Testis (tissue), 3 donors: ENCODE data around the gene IGSF21. TPM values are rescaled to one million over a fixed set of nuclear protein-coding genes. Genes with fewer than 3 reads are reported as not detected.

Source experiments
- DNase-seq: peaks from one replicate; pipeline ENCODE4 v3.0.0-alpha.2; 2019
- H3K27ac ChIP-seq, 2 donors: fragments of 200-600 bp; sonication (generic); one replicate each; pipeline ENCODE4 v1.5.1; 2019
- H3K27me3 ChIP-seq: fragments of 200-600 bp; sonication (generic); one replicate; pipeline ENCODE4 v1.5.1; 2019
- H3K36me3 ChIP-seq: fragments of 200-600 bp; sonication (generic); one replicate; pipeline ENCODE4 v1.5.1; 2017; ENCODE audit warnings: low read depth; ENCODE audit errors: missing control alignments
- H3K4me1 ChIP-seq: fragments of 200-600 bp; sonication (generic); one replicate; pipeline ENCODE4 v1.5.1; 2019
- H3K4me3 ChIP-seq, 2 donors: fragments of 200-600 bp; sonication (generic); one replicate each; pipeline ENCODE4 v1.5.1; 2017 to 2019
- H3K9me3 ChIP-seq: fragments of 200-600 bp; sonication (generic); one replicate; pipeline ENCODE4 v1.5.1; 2017
- POLR2A ChIP-seq: fragments of 450-650 bp; IDR thresholded peaks from one replicate; pipeline ENCODE4 v1.6.1; 2017; ENCODE audit warnings: antibody characterized with exemption, mild to moderate bottlenecking, moderate library complexity
- WGBS, 2 donors: methylation state at CpG; one replicate each; pipeline ENCODE4 v1.1.5; 2018; 5-methylcytosine and 5-hydroxymethylcytosine counted together
- intact Hi-C: fragments of 100-400 bp; cut with DNase I; formaldehyde crosslinking; loops from one replicate; pipeline ENCODE4 v1.15.1; 2023; ENCODE audit warnings: low total_unique reads
- polyA plus RNA-seq: library from polyadenylated mRNA; stranded (reverse); fragments of 350-450 nt; fragmentation: Illumina TruSeq; extraction: RNeasy Lipid Tissue Mini Kit (QIAGEN cat#74804); gene quantifications from one replicate; pipeline ENCODE4 v1.2.3, GENCODE V29; 2014; ENCODE audit warnings: low read depth, low replicate concordance; ENCODE audit not compliant: insufficient read depth
- total RNA-seq, 2 donors: library from RNA; depleted of rRNA; stranded (reverse); fragments of >200 nt; gene quantifications; one replicate each; pipeline ENCODE4 v1.2.3, GENCODE V29; 2016
- TF ChIP-seq, protein P1 (sequence below), 3 experiments: fragments of 450-650 bp in 2 of 3; fragments of 200-600 bp in 1 of 3; sonication (generic) in 1 of 3; IDR thresholded peaks; one replicate each; pipeline ENCODE4 v1.5.1; 2016 to 2019; ENCODE audit warnings: antibody characterized with exemption in 3 of 3, mild to moderate bottlenecking in 2 of 3, moderate library complexity in 1 of 3

The IGSF21 gene
- total and polyA plus RNA-seq, 3 donors from 2014 or later = 1.7 to 4.2 (median 2.9) TPM

DNA sequence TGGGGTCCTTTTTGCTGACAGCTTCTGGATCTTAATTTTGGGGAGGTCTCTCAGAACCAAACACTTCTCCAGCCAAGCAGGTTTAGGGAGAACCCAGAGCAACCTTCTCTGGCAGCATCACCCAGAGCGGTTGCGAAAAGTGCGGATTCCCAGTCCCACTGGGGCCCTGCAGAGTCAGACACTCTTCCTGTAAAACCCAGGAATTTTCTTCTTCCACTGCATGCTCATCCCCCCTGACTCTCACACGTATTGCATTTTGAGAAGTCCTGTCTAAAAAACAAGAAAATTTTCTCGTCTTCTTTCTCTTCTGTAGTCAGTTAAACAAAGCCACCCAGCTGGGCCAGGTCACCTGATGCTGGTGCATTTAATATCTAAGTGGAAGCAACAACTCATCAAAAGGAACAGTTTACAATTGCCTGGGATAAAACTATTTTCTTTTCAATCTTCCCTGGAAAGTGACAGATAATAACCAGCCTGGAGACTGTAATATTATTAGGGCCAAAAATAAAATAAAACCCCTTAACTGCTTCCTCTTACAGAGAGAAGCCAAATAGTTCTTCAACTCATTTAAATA, 156.0 kb downstream of the IGSF21 start:
- no peak for DNase-seq
- no peak overlapping the region for H3K4me3 ChIP-seq
- H3K9me3 ChIP-seq = no peaks in the 10 kb centered on the region
- TF ChIP-seq, protein P1, sequence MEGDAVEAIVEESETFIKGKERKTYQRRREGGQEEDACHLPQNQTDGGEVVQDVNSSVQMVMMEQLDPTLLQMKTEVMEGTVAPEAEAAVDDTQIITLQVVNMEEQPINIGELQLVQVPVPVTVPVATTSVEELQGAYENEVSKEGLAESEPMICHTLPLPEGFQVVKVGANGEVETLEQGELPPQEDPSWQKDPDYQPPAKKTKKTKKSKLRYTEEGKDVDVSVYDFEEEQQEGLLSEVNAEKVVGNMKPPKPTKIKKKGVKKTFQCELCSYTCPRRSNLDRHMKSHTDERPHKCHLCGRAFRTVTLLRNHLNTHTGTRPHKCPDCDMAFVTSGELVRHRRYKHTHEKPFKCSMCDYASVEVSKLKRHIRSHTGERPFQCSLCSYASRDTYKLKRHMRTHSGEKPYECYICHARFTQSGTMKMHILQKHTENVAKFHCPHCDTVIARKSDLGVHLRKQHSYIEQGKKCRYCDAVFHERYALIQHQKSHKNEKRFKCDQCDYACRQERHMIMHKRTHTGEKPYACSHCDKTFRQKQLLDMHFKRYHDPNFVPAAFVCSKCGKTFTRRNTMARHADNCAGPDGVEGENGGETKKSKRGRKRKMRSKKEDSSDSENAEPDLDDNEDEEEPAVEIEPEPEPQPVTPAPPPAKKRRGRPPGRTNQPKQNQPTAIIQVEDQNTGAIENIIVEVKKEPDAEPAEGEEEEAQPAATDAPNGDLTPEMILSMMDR (IDR thresholded peaks at IDR 0.05) = no peak
- no peak for TF ChIP-seq POLR2A
- 69 to 70% methylated on average over 5 of the region's 5 CpGs for WGBS, 2 donors
- no peaks in the 10 kb centered on the region for H3K27me3 ChIP-seq
- H3K27ac ChIP-seq = no peak overlapping the region
- H3K36me3 ChIP-seq = no peaks in the 10 kb centered on the region
- intact Hi-C loops = no loop called here
- H3K4me1 ChIP-seq = no peaks in the 10 kb centered on the region

GRCh38 chr1:18264450-18265039, 156.9 kb downstream of the IGSF21 start:
- intact Hi-C loops = no loop called here
- H3K9me3 ChIP-seq = no peaks in the 10 kb centered on the region
- no peak for TF ChIP-seq POLR2A
- TF ChIP-seq, protein P1 (IDR thresholded peaks at IDR 0.05) = no peak
- H3K27me3 ChIP-seq = no peaks in the 10 kb centered on the region
- H3K4me3 ChIP-seq = no peak overlapping the region
- H3K4me1 ChIP-seq = no peaks in the 10 kb centered on the region
- no peak for DNase-seq
- no peak overlapping the region for H3K27ac ChIP-seq
- 70 to 84% methylated on average over 6 of the region's 6 CpGs for WGBS, 2 donors
- H3K36me3 ChIP-seq = no peaks in the 10 kb centered on the region

DNA sequence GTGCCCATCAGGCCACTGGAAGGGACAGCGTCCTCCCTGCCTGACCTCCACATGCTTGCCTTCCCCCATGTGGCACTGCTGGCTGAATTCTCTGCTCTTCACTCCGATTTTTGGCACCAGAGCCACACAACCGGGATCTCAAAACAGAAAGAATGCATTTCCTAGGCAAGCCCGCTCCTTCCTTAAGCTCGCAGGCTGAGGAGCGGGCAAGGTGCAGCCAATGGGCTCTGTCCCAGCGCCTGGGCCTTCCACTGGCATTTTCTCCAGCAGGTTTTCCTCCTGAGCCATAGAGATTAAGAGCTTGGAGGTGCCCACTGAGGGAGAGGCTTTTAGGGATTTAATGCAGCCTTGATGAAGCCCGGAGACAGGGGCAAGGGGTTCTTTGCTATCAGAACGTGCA, 158.0 kb downstream of the IGSF21 start:
- intact Hi-C loops = no loop called here
- no peak for TF ChIP-seq POLR2A
- TF ChIP-seq, protein P1 (IDR thresholded peaks at IDR 0.05) = no peak
- Histone ChIP-seq H3K9me3 (no peaks in the 10 kb centered on the region), H3K27ac (no peak overlapping the region), H3K4me1 (no peaks in the 10 kb centered on the region), H3K36me3 (no peaks in the 10 kb centered on the region), H3K27me3 (no peaks in the 10 kb centered on the region), H3K4me3 (no peak overlapping the region)
- WGBS, 2 donors = 80 to 81% methylated on average over 9 of the region's 9 CpGs
- DNase-seq = no peak

DNA sequence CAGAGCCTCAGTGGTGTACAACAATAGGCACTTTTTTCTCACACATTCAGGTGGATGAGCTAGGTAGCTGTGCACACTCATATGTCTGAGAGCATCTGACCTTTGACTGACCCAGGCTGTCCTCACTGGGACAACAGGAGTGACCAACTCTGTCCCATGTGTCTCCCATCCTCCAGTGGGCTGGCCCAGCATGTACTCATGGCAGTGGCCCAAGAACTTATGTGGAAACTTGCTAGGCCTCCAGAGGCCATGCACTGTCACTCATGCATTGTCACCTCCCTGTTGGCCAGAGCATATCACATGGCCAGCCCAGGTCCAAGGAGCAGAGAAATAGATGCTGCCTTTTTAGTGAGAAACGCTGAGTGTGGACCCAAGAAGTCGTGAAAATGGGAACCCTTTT, 158.8 kb downstream of the IGSF21 start:
- no peak for DNase-seq
- WGBS, 2 donors = 89 to 93% methylated on average over 2 of the region's 2 CpGs
- H3K9me3 ChIP-seq = no peaks in the 10 kb centered on the region
- no peak for TF ChIP-seq POLR2A
- no peaks in the 10 kb centered on the region for H3K36me3 ChIP-seq
- H3K27ac ChIP-seq = no peak overlapping the region
- no peaks in the 10 kb centered on the region for H3K4me1 ChIP-seq
- intact Hi-C loops = no loop called here
- H3K4me3 ChIP-seq = no peak overlapping the region
- no peaks in the 10 kb centered on the region for H3K27me3 ChIP-seq

DNA sequence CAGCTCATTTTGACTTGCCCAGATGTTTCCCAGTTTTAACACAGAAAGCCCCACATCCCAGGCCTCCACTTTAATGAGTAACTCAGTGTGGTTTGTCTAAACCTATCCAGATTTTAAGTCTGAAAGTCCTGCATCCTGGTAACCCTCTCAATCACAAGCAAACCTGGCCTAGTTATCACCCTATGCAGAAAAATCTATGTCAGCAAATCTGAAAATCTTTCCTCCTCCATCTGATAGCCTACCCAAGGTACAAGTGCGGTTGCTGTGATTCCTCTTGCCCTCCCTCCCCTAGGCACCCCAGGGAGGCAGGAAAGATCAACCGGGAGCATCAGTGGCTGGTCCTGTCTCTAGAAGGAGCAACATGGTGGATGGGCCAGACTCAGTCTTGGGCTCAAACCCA, 163.7 kb downstream of the IGSF21 start:
- Histone ChIP-seq H3K4me3 (no peak overlapping the region), H3K9me3 (no peaks in the 10 kb centered on the region), H3K27ac (no peak overlapping the region), H3K4me1 (no peaks in the 10 kb centered on the region), H3K36me3 (no peaks in the 10 kb centered on the region), H3K27me3 (no peaks in the 10 kb centered on the region)
- DNase-seq = no peak
- intact Hi-C loops = no loop called here
- no peak for TF ChIP-seq POLR2A
- TF ChIP-seq, protein P1 (IDR thresholded peaks at IDR 0.05) = no peak
- whole genome bisulfite sequencing, 2 donors = 73 to 87% methylated on average over 2 of the region's 2 CpGs
